Measurements from ENCODE around the gene GSG1L. TPM values are rescaled to one million over a fixed set of nuclear protein-coding genes. Genes with fewer than 3 reads are reported as not detected.

GSG1L gene
- total RNA-seq, 1 donor from 2014 or later = not detected

- TF ChIP-seq CTCF (IDR thresholded peaks at IDR 0.05; ENCODE audit: insufficient read depth, low read length, poor library complexity, severe bottlenecking) = no peak
- DNase-seq (ENCODE audit: low read depth) = no peak
- Histone ChIP-seq H3K27me3 (ENCODE audit: control insufficient read depth, insufficient read depth, low read length) (no peaks in the 10 kb centered on the region), H3K36me3 (ENCODE audit: control insufficient read depth, insufficient read depth, low read length) (no peaks in the 10 kb centered on the region), H3K4me3 (ENCODE audit: low read depth, low read length) (no peak overlapping the region)
These were observed 278.2 kb downstream of the GSG1L start for GRCh38 chr16:27785307-27785678.

DNA sequence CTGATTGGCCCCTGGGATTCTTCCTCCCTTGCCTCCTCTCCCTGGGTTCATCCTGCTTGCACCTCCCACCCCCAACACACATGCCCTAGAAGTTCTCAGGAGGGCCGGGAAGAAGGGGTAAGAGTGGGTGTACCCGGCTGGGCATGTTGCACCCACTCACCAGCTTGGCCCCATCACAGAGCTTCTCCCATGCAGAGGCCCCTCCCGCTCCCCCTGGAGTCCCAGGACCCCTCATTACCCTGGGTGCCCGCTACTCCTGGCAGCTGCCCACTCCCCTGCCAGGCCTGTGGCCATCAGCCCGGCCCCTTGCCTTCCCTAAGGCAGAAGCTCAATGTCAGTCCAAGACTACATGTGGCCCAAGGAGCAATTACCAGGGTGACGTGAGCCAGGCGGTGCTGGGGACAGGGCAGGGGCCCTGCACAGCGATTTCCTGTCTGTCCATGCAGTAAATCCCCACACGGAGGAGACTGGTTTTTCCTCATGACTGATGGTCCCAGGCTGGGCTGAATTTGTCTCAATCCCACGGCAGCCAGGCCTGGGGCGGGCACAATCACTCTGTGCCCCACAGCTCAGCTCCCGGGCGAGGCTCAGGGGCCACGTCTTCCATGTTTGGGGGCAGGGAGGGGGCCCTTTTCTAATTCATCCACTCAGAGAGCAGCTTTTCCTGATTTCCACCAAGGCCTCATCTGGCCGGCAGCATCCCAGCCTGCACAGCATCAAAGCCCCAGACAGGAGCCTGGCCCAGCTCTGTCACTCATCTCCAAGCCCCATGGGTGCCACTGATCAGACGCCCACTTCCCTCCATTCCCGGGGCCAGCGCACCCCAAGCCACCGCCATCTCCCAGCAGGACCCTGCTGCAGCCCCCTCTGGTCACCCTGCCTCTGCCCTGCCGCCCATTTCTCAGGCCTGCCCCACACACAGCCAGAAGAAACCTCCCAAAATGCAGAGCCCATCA, 278.9 kb downstream of the GSG1L start:
- Histone ChIP-seq H3K4me3 (ENCODE audit: low read depth, low read length) (no peak overlapping the region), H3K36me3 (ENCODE audit: control insufficient read depth, insufficient read depth, low read length) (no peaks in the 10 kb centered on the region), H3K27me3 (ENCODE audit: control insufficient read depth, insufficient read depth, low read length) (no peaks in the 10 kb centered on the region)
- TF ChIP-seq CTCF (IDR thresholded peaks at IDR 0.05; ENCODE audit: insufficient read depth, low read length, poor library complexity, severe bottlenecking) = no peak
- no peak for DNase-seq (ENCODE audit: low read depth)

- no peaks in the 10 kb centered on the region for H3K27me3 ChIP-seq (ENCODE audit: control insufficient read depth, insufficient read depth, low read length)
- H3K36me3 ChIP-seq (ENCODE audit: control insufficient read depth, insufficient read depth, low read length) = no peaks in the 10 kb centered on the region
- no peak for DNase-seq (ENCODE audit: low read depth)
These were observed 281.3 kb downstream of the GSG1L start for GRCh38 chr16:27781981-27782880.

GRCh38 chr16:27781195-27781524, 282.4 kb downstream of the GSG1L start:
- no peaks in the 10 kb centered on the region for H3K27me3 ChIP-seq (ENCODE audit: control insufficient read depth, insufficient read depth, low read length)
- H3K36me3 ChIP-seq (ENCODE audit: control insufficient read depth, insufficient read depth, low read length) = no peaks in the 10 kb centered on the region
- TF ChIP-seq CTCF (IDR thresholded peaks at IDR 0.05; ENCODE audit: insufficient read depth, low read length, poor library complexity, severe bottlenecking) = no peak
- H3K4me3 ChIP-seq (ENCODE audit: low read depth, low read length) = no peak overlapping the region
- DNase-seq (ENCODE audit: low read depth) = no peak

More at GRCh38 chr16:27781981-27782880, 281.3 kb downstream of the GSG1L start:
- no peak overlapping the region for H3K4me3 ChIP-seq (ENCODE audit: low read depth, low read length)
- TF ChIP-seq CTCF (IDR thresholded peaks at IDR 0.05; ENCODE audit: insufficient read depth, low read length, poor library complexity, severe bottlenecking) = no peak

DNA sequence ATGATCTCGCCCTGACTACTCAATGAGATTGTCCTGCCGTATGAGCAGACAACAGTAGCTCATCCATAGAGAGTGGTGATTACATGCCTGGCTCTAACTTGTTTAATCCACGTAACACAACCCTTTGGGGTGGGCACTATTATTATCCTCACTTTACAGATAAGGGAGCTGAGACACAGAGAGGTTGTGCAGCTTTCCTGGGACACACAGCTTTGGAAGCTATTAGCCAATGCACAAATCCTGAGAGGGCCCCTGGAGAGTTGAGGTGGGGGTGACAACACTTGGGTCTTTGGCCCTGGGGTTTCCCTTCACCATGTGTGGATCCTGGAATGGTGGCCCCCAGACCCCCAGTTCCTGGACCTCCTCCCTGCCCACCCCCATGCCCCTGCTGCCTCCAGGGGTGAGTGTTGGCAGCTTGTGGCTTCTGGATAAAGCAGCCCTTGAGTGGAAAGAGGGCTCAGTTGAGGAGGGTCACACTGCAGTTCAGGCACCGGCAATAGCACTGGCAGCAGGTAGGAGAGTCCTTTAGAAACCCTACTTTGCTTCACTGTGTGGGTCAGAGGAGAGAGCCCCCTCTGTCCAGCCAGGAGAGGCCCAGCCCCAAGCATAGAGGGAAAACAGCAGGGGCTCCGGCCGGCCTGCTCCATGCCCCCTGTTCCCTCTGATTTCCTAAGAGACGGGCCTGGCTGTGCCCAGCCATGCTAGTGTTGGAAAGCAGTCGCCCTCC, 282.9 kb downstream of the GSG1L start:
- no peak for DNase-seq (ENCODE audit: low read depth)
- Histone ChIP-seq H3K27me3 (ENCODE audit: control insufficient read depth, insufficient read depth, low read length) (no peaks in the 10 kb centered on the region), H3K36me3 (ENCODE audit: control insufficient read depth, insufficient read depth, low read length) (no peaks in the 10 kb centered on the region), H3K4me3 (ENCODE audit: low read depth, low read length) (no peak overlapping the region)
- no peak for TF ChIP-seq CTCF (IDR thresholded peaks at IDR 0.05; ENCODE audit: insufficient read depth, low read length, poor library complexity, severe bottlenecking)

Measured in kidney epithelial cell (primary cell).